DOHH2 (cell line): Measurements from ENCODE around the gene TXN.

Source experiments
- H3F3A ChIP-seq: fragments of 200-600 bp; sonication (generic), shearing (Covaris generic); 2 replicates; pipeline ENCODE4 v1.6.0; 2016; ENCODE audit warnings: antibody characterized with exemption, mild to moderate bottlenecking; ENCODE audit not compliant: control insufficient read depth, insufficient read depth
- H3K27ac ChIP-seq: fragments of 200-600 bp; sonication (generic); 2 replicates; pipeline ENCODE4 v1.5.1; 2014; ENCODE audit warnings: low read depth, mild to moderate bottlenecking, low read length, moderate library complexity
- H3K27me3 ChIP-seq: fragments of 200-600 bp; sonication (generic); 2 replicates; pipeline ENCODE4 v1.6.1; 2014; ENCODE audit warnings: mild to moderate bottlenecking, low read length, mixed read lengths; ENCODE audit not compliant: control insufficient read depth
- H3K36me3 ChIP-seq: fragments of 200-600 bp; sonication (generic); 2 replicates; pipeline ENCODE4 v1.6.1; 2014; ENCODE audit warnings: mild to moderate bottlenecking, low read length, moderate library complexity, mixed read lengths; ENCODE audit not compliant: control insufficient read depth
- H3K4me1 ChIP-seq: fragments of 200-600 bp; sonication (generic); 2 replicates; pipeline ENCODE4 v1.6.1; 2014; ENCODE audit warnings: mild to moderate bottlenecking, low read length, mixed read lengths; ENCODE audit not compliant: control insufficient read depth
- H3K4me2 ChIP-seq: fragments of 200-600 bp; sonication (generic); 2 replicates; pipeline ENCODE4 v1.6.0; 2014; ENCODE audit warnings: mild to moderate bottlenecking, low read length, moderate library complexity
- H3K4me3 ChIP-seq: fragments of 200-600 bp; sonication (generic); 2 replicates; pipeline ENCODE4 v1.5.1; 2014; ENCODE audit warnings: mild to moderate bottlenecking, low read length, mixed read lengths
- H3K79me2 ChIP-seq: fragments of 200-600 bp; sonication (generic); 2 replicates; pipeline ENCODE4 v1.6.1; 2014; ENCODE audit warnings: mild to moderate bottlenecking, low read length, mixed read lengths; ENCODE audit not compliant: control insufficient read depth
- H3K9me2 ChIP-seq: fragments of 200-600 bp; sonication (generic); replicated peaks from 2 replicates; pipeline ENCODE4 v1.6.1; 2014; ENCODE audit warnings: mild to moderate bottlenecking, low read length, mixed read lengths; ENCODE audit not compliant: control insufficient read depth
- H3K9me3 ChIP-seq: fragments of 200-600 bp; sonication (generic); 2 replicates; pipeline ENCODE4 v1.6.1; 2014; ENCODE audit warnings: antibody characterized with exemption, low read length, mixed read lengths; ENCODE audit not compliant: control insufficient read depth, insufficient read depth
- H4K20me1 ChIP-seq: fragments of 200-600 bp; sonication (generic); 2 replicates; pipeline ENCODE4 v1.6.0; 2014; ENCODE audit warnings: low read depth, mild to moderate bottlenecking, antibody characterized with exemption, low read length, moderate library complexity; ENCODE audit not compliant: control insufficient read depth, insufficient read depth
- EZH2phosphoT487 ChIP-seq: fragments of 200-600 bp; sonication (generic); IDR thresholded peaks from 2 replicates; pipeline ENCODE4 v1.6.1; 2017; ENCODE audit warnings: borderline replicate concordance, mild to moderate bottlenecking, antibody characterized with exemption, low read length, moderate library complexity, mixed read lengths
- TF ChIP-seq, protein P1 (sequence below): fragments of 200-600 bp; sonication (generic); IDR thresholded peaks from one replicate; pipeline ENCODE4 v1.5.1; 2014; ENCODE audit warnings: antibody characterized with exemption, mild to moderate bottlenecking, low read depth, low read length; ENCODE audit not compliant: poor library complexity, severe bottlenecking

TXN gene

DNA sequence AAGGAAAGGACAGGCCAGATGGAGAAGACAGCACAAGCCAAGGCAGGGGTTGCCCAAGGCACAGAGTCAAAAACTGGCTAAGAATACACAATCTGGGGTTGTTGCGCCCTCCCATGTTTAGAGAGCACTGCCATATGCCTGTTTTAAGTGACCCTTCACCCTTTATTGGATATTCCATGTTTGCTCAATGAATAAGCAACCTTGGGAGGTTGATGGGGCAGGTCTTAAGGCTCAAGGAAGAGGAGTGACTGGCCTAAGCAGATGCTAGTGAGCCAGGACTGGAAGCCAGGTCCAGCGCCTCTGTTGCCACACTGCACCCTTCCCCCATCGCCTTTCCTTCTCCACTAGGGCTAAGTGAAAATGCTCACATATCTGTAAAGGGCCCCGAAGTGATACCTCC is 6.7 kb downstream of the TXN start:
- H3K79me2 ChIP-seq = peaks cover 58% of the 10 kb centered on the region
- peaks cover 15% of the 10 kb centered on the region for H3K4me1 ChIP-seq
- no peak overlapping the region for H3K4me3 ChIP-seq
- H4K20me1 ChIP-seq = peaks cover 13% of the 10 kb centered on the region; the same call in 1 of the 2 replicates
- H3K27ac ChIP-seq = no peak overlapping the region
- H3F3A ChIP-seq = no peaks in the 10 kb centered on the region
- TF ChIP-seq EZH2phosphoT487 = no peak
- TF ChIP-seq, protein P1, sequence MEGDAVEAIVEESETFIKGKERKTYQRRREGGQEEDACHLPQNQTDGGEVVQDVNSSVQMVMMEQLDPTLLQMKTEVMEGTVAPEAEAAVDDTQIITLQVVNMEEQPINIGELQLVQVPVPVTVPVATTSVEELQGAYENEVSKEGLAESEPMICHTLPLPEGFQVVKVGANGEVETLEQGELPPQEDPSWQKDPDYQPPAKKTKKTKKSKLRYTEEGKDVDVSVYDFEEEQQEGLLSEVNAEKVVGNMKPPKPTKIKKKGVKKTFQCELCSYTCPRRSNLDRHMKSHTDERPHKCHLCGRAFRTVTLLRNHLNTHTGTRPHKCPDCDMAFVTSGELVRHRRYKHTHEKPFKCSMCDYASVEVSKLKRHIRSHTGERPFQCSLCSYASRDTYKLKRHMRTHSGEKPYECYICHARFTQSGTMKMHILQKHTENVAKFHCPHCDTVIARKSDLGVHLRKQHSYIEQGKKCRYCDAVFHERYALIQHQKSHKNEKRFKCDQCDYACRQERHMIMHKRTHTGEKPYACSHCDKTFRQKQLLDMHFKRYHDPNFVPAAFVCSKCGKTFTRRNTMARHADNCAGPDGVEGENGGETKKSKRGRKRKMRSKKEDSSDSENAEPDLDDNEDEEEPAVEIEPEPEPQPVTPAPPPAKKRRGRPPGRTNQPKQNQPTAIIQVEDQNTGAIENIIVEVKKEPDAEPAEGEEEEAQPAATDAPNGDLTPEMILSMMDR = no peak
- no peak overlapping the region for H3K4me2 ChIP-seq
- H3K9me2 ChIP-seq = no peaks in the 10 kb centered on the region
- peaks cover 57% of the 10 kb centered on the region for H3K36me3 ChIP-seq
- no peaks in the 10 kb centered on the region for H3K27me3 ChIP-seq
- no peaks in the 10 kb centered on the region for H3K9me3 ChIP-seq

DNA sequence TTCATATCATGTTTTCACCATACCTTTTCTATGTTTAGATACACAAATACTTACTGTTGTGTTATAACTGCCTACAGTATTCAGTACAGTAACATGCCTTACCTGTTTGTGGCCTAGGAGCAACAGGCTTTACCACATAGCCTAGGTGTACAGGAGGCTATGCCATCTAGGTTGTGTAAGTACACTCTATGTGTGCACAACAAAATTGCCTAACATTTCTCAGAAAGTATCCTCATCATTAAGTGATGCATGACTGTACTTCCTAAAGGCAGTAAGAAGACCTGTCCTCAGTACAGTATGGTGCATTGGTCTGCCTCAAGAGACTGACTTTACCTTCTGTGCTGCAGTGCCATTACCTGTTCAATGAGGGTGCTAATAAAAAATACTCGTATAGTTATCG is 7.9 kb downstream of the TXN start:
- no peak overlapping the region for H3K4me3 ChIP-seq
- peaks cover 45% of the 10 kb centered on the region for H3K79me2 ChIP-seq
- peaks cover 8% of the 10 kb centered on the region; the same call in 1 of the 2 replicates for H4K20me1 ChIP-seq
- no peak overlapping the region for H3K27ac ChIP-seq
- no peaks in the 10 kb centered on the region for H3K27me3 ChIP-seq
- no peaks in the 10 kb centered on the region for H3F3A ChIP-seq
- H3K4me1 ChIP-seq = peaks cover 3% of the 10 kb centered on the region
- H3K4me2 ChIP-seq = no peak overlapping the region
- H3K9me2 ChIP-seq = no peaks in the 10 kb centered on the region
- H3K9me3 ChIP-seq = no peaks in the 10 kb centered on the region
- peaks cover 62% of the 10 kb centered on the region for H3K36me3 ChIP-seq
- TF ChIP-seq, protein P1 = no peak
- no peak for TF ChIP-seq EZH2phosphoT487

DNA sequence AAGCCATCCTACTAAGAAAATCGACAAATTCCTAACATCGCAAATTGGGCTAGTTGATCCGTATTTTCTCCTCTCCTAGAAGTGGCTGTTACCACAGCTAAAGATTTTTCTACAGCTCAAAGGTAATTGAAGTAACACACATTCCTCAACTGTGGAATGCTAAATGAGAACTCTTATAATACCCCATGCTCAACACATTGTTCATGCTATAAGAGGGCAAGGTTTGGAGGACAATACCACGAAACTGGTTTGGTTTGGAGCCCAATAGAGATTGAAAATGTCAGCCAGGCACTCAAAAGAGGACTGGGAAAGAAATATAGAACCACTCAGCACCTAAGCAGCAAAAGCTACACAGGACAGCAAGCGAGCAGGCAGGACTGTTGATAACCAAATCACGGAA is 10.1 kb downstream of the TXN start:
- Histone ChIP-seq H3K27ac (no peak overlapping the region), H3K36me3 (peaks cover 70% of the 10 kb centered on the region), H3K9me2 (no peaks in the 10 kb centered on the region), H3K4me1 (no peaks in the 10 kb centered on the region), H3K27me3 (no peaks in the 10 kb centered on the region), H4K20me1 (peaks cover 4% of the 10 kb centered on the region; the same call in 1 of the 2 replicates), H3K9me3 (no peaks in the 10 kb centered on the region), H3F3A (no peaks in the 10 kb centered on the region), H3K4me2 (no peak overlapping the region), H3K79me2 (peaks cover 25% of the 10 kb centered on the region), H3K4me3 (no peak overlapping the region)
- TF ChIP-seq, protein P1 = no peak
- TF ChIP-seq EZH2phosphoT487 = no peak

DNA sequence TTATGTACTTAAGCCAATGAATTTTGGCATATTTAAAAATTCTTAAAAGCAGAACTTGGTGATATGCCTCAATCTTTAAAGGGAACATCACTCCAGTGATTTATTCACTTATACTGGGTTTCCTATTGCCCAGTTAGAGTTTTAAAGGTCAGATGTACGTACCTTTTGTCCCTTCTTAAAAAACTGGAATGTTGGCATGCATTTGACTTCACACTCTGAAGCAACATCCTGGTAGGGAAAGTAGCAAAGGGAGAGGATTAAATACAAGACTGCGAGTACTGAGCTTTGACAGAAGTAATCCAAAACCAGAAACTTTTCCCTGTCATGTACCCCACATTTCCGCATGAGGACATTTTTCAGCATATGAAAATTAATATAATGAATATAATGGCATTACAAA is 11.7 kb downstream of the TXN start:
- Histone ChIP-seq H3K9me3 (no peaks in the 10 kb centered on the region), H3K4me3 (no peak overlapping the region), H3K4me1 (no peaks in the 10 kb centered on the region), H3F3A (0 out of 2 replicates have a peak, but pooled peaks cover 2% of the 10 kb centered on the region), H3K36me3 (peaks cover 55% of the 10 kb centered on the region), H3K9me2 (no peaks in the 10 kb centered on the region), H3K27ac (no peak overlapping the region), H4K20me1 (peaks cover 4% of the 10 kb centered on the region; the same call in 1 of the 2 replicates), H3K4me2 (no peak overlapping the region), H3K27me3 (no peaks in the 10 kb centered on the region), H3K79me2 (peaks cover 9% of the 10 kb centered on the region)
- no peak for TF ChIP-seq EZH2phosphoT487
- TF ChIP-seq, protein P1 = no peak
